Measurements from ENCODE around the gene PURB.

- TF ChIP-seq POLR2A (IDR thresholded peaks at IDR 0.05) (no peak), CTCF (IDR thresholded peaks at IDR 0.05) (no peak)
Measured at GRCh38 chr7:44852590-44852989, 32.7 kb downstream of the PURB start.
